SK-N-MC (cell line): Measurements from ENCODE around the gene CTRL.

ENCODE experiments used
- DNase-seq: peaks from one replicate; pipeline ENCODE4 v3.0.0-alpha.2; 2011; ENCODE audit warnings: low read depth, low spot score
- H3K27ac ChIP-seq: fragments of 200-600 bp; sonication (generic); 2 replicates; pipeline ENCODE4 v1.5.1; 2016; ENCODE audit warnings: mixed run types
- H3K36me3 ChIP-seq: fragments of 200-600 bp; sonication (generic); 2 replicates; pipeline ENCODE4 v1.6.1; 2017; ENCODE audit warnings: antibody characterized with exemption, low read length, mixed read lengths; ENCODE audit not compliant: insufficient read depth
- H3K4me3 ChIP-seq: fragments of 200-600 bp; sonication (generic); 2 replicates; pipeline ENCODE4 v1.5.1; 2016
- H3K9ac ChIP-seq: fragments of 200-600 bp; sonication (generic); 2 replicates; pipeline ENCODE4 v1.8.0; 2017; ENCODE audit warnings: mixed run types, mixed read lengths; ENCODE audit not compliant: insufficient read length
- H3K9me3 ChIP-seq: fragments of 200-600 bp; sonication (generic); 2 replicates; pipeline ENCODE4 v1.6.1; 2017; ENCODE audit warnings: low read depth, mild to moderate bottlenecking, antibody characterized with exemption, low read length, moderate library complexity, mixed read lengths
- EZH2 ChIP-seq: fragments of 200-600 bp; sonication (generic); IDR thresholded peaks from one replicate; pipeline ENCODE4 v1.6.1; 2017; ENCODE audit warnings: antibody characterized with exemption
- FOXP2 ChIP-seq: optimal IDR thresholded peaks from 2 replicates; pipeline ENCODE3; 2011; ENCODE audit warnings: mild to moderate bottlenecking, moderate library complexity; ENCODE audit not compliant: insufficient read depth; ENCODE audit errors: extremely low read length, control extremely low read depth
- POLR2AphosphoS5 ChIP-seq: IDR thresholded peaks from 2 replicates; pipeline ENCODE4 v1.6.1; 2012; ENCODE audit warnings: mild to moderate bottlenecking, low read depth, low read length, borderline replicate concordance

Gene CTRL

DNA sequence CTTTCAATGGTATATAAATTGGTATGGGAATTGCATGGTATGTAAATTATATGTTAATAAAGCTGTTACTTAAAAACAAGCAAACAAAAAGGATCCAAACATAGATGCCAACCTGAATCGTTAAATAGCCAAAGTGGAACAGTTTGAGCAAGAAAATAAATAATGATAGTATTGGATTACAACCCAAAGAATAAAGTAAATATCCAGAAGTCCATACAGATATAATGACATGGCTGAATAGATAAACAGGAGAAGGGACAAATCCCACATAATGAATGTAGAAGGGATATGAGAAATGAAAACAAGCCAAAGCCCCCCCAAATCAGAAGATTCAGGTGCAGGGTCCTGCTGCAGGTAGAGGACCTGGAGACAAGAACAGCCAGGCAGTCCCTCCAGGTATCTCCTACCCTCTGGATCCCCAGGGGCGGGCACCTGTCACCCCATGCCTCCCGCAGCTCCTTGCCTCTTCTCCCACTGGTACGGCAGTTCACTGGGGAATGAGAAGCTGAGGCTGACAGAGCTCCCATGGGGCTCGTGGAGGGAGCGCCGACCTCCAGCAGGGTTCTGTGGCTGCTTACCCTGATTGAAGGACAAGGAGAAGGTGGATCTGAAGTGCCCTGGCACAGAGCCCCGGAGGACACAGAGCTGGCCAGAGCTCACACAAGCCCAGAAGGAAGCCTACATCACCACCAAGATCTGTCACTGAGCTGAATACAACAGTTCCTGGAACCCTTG, 22.1 kb upstream of the CTRL start:
- Histone ChIP-seq H3K27ac (no peak overlapping the region), H3K9me3 (no peaks in the 10 kb centered on the region), H3K9ac (no peak overlapping the region), H3K36me3 (no peaks in the 10 kb centered on the region), H3K4me3 (no peak overlapping the region)
- no peak for TF ChIP-seq POLR2AphosphoS5
- TF ChIP-seq FOXP2, result no peak
- TF ChIP-seq EZH2, result no peak
- DNase-seq, result no peak

- H3K9ac ChIP-seq, result no peak overlapping the region
- no peak overlapping the region for H3K27ac ChIP-seq
- no peaks in the 10 kb centered on the region for H3K36me3 ChIP-seq
- no peak for TF ChIP-seq POLR2AphosphoS5
- TF ChIP-seq EZH2, result no peak
- TF ChIP-seq FOXP2, result no peak
- DNase-seq, result no peak
- H3K4me3 ChIP-seq, result no peak overlapping the region
- no peaks in the 10 kb centered on the region for H3K9me3 ChIP-seq
Observed at GRCh38 chr16:67951485-67951884, 19.8 kb upstream of the CTRL start.

DNA sequence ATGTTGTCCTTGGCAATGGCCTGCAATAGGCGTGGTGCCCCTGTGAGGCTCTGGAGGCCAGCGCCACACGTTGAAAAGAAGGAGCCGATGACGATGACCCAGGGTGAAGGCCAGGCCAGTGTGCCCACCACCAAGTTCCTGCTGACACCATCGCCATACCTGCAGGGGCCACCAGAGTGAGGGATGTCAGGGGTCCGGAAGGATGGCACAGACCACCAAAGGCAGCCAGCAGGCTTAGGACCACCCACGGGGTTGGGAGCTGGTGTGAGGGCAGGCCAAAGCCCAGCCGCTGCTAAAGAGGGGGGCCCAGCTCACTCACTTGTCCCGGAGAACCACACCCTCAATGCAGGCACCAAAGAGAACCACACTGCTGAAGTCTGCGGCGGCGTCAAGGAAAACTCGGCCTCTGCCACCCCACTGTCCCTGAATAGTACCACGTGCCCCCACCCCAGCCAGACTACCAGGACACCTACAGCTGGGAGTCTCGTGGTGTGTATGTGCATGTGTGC, 18.7 kb upstream of the CTRL start:
- Histone ChIP-seq H3K4me3 (no peak overlapping the region), H3K36me3 (no peaks in the 10 kb centered on the region), H3K27ac (no peak overlapping the region), H3K9ac (no peak overlapping the region), H3K9me3 (no peaks in the 10 kb centered on the region)
- TF ChIP-seq EZH2, result no peak
- no peak for TF ChIP-seq POLR2AphosphoS5
- TF ChIP-seq FOXP2, result no peak
- DNase-seq, result no peak

GRCh38 chr16:67949645-67950044, 18.0 kb upstream of the CTRL start:
- no peak overlapping the region for H3K27ac ChIP-seq
- H3K4me3 ChIP-seq, result no peak overlapping the region
- no peaks in the 10 kb centered on the region for H3K36me3 ChIP-seq
- H3K9ac ChIP-seq, result no peak overlapping the region
- no peaks in the 10 kb centered on the region for H3K9me3 ChIP-seq
- TF ChIP-seq FOXP2 (no peak), EZH2 (no peak), POLR2AphosphoS5 (no peak)
- DNase-seq, result no peak

- Histone ChIP-seq H3K9ac (no peak overlapping the region), H3K27ac (no peak overlapping the region), H3K4me3 (no peak overlapping the region), H3K36me3 (no peaks in the 10 kb centered on the region), H3K9me3 (no peaks in the 10 kb centered on the region)
- TF ChIP-seq POLR2AphosphoS5, result no peak
- TF ChIP-seq EZH2, result no peak
- TF ChIP-seq FOXP2, result no peak
- DNase-seq, result no peak
Observed at GRCh38 chr16:67948015-67948414, 16.4 kb upstream of the CTRL start.

DNA sequence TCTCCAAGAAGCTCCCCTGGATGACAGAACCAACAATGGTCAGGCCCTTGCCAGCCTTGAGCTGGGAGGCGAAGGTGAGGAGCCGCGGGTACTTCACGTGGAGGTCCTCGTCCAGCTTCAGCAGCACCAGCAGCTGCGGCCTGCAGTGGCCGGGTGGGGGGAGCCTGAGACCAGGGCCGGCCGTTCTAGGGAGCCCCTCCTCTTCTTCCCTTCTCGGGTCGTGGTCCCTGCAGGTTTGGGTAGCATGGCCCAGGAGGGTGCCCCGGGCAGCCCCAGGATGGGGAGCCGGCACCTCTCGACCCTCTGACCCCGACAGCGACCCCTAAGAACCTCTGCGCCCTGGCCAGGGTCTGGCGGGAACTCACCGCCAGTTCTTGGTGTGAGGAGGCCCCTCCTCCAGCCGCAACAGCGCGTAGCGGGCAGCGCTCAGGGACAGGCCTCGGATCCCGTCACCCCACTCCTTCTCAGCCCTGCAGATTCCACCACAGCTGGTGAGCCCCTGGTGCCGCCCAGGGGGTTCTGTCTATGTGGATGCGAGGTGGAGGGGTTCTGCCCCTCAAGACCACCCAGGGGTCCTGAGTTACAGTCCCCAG, 15.4 kb upstream of the CTRL start:
- Histone ChIP-seq H3K27ac (no peak overlapping the region), H3K9ac (no peak overlapping the region), H3K36me3 (no peaks in the 10 kb centered on the region), H3K9me3 (no peaks in the 10 kb centered on the region), H3K4me3 (no peak overlapping the region)
- TF ChIP-seq EZH2, result no peak
- TF ChIP-seq FOXP2, result no peak
- TF ChIP-seq POLR2AphosphoS5, result no peak
- DNase-seq, result no peak

GRCh38 chr16:67946128-67946569, 14.5 kb upstream of the CTRL start:
- H3K4me3 ChIP-seq, result no peak overlapping the region
- no peaks in the 10 kb centered on the region for H3K36me3 ChIP-seq
- DNase-seq, result no peak
- H3K9me3 ChIP-seq, result no peaks in the 10 kb centered on the region
- TF ChIP-seq EZH2, result no peak
- H3K27ac ChIP-seq, result no peak overlapping the region
- H3K9ac ChIP-seq, result no peak overlapping the region

DNA sequence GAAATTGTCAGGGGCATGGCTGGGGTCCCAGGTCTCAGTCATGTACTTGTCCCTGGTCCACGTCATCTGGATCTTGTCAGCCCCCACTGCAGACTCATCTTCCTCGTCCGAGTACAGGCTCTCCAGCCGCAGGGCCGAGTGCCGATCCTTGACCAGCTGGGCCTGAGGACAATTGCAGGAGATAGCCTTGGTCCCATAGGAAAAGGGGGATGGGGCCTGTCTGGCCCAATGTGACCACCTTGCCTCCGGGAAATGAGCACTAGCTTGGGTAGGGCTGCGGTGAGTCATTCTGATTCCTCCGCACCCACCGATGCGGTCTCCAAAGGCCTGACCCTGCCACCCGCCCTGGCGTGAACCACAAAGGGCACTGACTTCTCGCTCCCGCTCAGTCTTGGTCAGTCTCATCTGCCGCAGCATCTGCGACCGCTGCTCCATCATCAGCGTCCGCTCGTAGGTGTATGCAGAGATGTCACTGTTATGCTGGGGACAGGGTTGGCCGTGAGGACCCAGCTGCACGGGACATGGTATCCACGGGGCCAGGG, 13.8 kb upstream of the CTRL start:
- no peak for DNase-seq
- Histone ChIP-seq H3K27ac (no peak overlapping the region), H3K4me3 (no peak overlapping the region), H3K9me3 (no peaks in the 10 kb centered on the region), H3K9ac (no peak overlapping the region), H3K36me3 (no peaks in the 10 kb centered on the region)
- no peak for TF ChIP-seq FOXP2
- no peak for TF ChIP-seq POLR2AphosphoS5
- TF ChIP-seq EZH2, result no peak

GRCh38 chr16:67944690-67945391, 13.2 kb upstream of the CTRL start:
- H3K4me3 ChIP-seq, result no peak overlapping the region
- H3K27ac ChIP-seq, result no peak overlapping the region
- H3K36me3 ChIP-seq, result no peaks in the 10 kb centered on the region
- no peak overlapping the region for H3K9ac ChIP-seq
- H3K9me3 ChIP-seq, result no peaks in the 10 kb centered on the region
- DNase-seq, result no peak
- TF ChIP-seq POLR2AphosphoS5 (no peak), EZH2 (no peak), FOXP2 (no peak)
